RWPE2 (cell line): ENCODE measurements around the gene CCDC85A.

Experiments used
- ATAC-seq: fragments of 200-7000 bp; cut with Tn5 transposase; 3 replicates; pipeline ENCODE4 v1.9.1; 2021; ENCODE audit warnings: low read depth
- DNase-seq: peaks from one replicate; pipeline ENCODE4 v3.0.0-alpha.2; 2020; ENCODE audit warnings: low spot score
- H3K27ac ChIP-seq: fragments of 450-650 bp; 2 replicates; pipeline ENCODE4 v1.5.1; 2017; ENCODE audit warnings: mild to moderate bottlenecking; ENCODE audit not compliant: poor library complexity, severe bottlenecking
- H3K27me3 ChIP-seq: fragments of 250-450 bp; sonication (Bioruptor Pico); 2 replicates; pipeline ENCODE4 v1.5.1; 2021; ENCODE audit warnings: mild to moderate bottlenecking, moderate library complexity; ENCODE audit not compliant: insufficient read depth, poor library complexity, severe bottlenecking
- H3K36me3 ChIP-seq: fragments of 250-450 bp; sonication (Bioruptor Pico); 2 replicates; pipeline ENCODE4 v1.5.1; 2020; ENCODE audit warnings: low read depth, mild to moderate bottlenecking, moderate library complexity
- H3K4me1 ChIP-seq: fragments of 250-450 bp; sonication (Bioruptor Pico); 2 replicates; pipeline ENCODE4 v1.5.1; 2021; ENCODE audit warnings: mild to moderate bottlenecking, moderate library complexity; ENCODE audit not compliant: insufficient read depth, poor library complexity, severe bottlenecking
- H3K4me3 ChIP-seq: fragments of 250-450 bp; sonication (Bioruptor Pico); 2 replicates; pipeline ENCODE4 v1.5.1; 2021; ENCODE audit warnings: mild to moderate bottlenecking, moderate library complexity; ENCODE audit not compliant: severe bottlenecking
- H3K9me3 ChIP-seq: fragments of 250-450 bp; sonication (Bioruptor Pico); 2 replicates; pipeline ENCODE4 v1.5.1; 2021; ENCODE audit warnings: mild to moderate bottlenecking, moderate library complexity; ENCODE audit not compliant: severe bottlenecking
- CTCF ChIP-seq: fragments of 450-650 bp; IDR thresholded peaks from one replicate; pipeline ENCODE4 v1.5.1; 2017; ENCODE audit warnings: mild to moderate bottlenecking, moderate library complexity; ENCODE audit not compliant: poor library complexity, severe bottlenecking

The CCDC85A gene

GRCh38 chr2:56266761-56267414 is 83.1 kb downstream of the CCDC85A start:
- ATAC-seq (no peak), DNase-seq (no peak)
- Histone ChIP-seq H3K27me3 (no peaks in the 10 kb centered on the region), H3K4me3 (no peak overlapping the region), H3K36me3 (no peaks in the 10 kb centered on the region), H3K4me1 (peaks cover 2% of the 10 kb centered on the region), H3K9me3 (no peaks in the 10 kb centered on the region), H3K27ac (no peak overlapping the region)
- no peak for TF ChIP-seq CTCF

- TF ChIP-seq CTCF, result no peak
- ATAC-seq (no peak), DNase-seq (no peak)
- H3K36me3 ChIP-seq, result no peaks in the 10 kb centered on the region
- H3K9me3 ChIP-seq, result no peaks in the 10 kb centered on the region
- no peak overlapping the region for H3K27ac ChIP-seq
- H3K4me1 ChIP-seq, result peaks cover 2% of the 10 kb centered on the region
- no peaks in the 10 kb centered on the region for H3K27me3 ChIP-seq
- H3K4me3 ChIP-seq, result no peak overlapping the region
These were observed 83.6 kb downstream of the CCDC85A start for GRCh38 chr2:56267415-56267788.

GRCh38 chr2:56268856-56269255 is 85.1 kb downstream of the CCDC85A start:
- ATAC-seq (no peak), DNase-seq (no peak)
- Histone ChIP-seq H3K27ac (no peak overlapping the region), H3K27me3 (no peaks in the 10 kb centered on the region), H3K4me3 (no peak overlapping the region), H3K4me1 (peaks cover 2% of the 10 kb centered on the region), H3K9me3 (no peaks in the 10 kb centered on the region), H3K36me3 (no peaks in the 10 kb centered on the region)
- TF ChIP-seq CTCF, result no peak

GRCh38 chr2:56271275-56271674 is 87.5 kb downstream of the CCDC85A start:
- TF ChIP-seq CTCF, result no peak
- ATAC-seq (no peak), DNase-seq (no peak)
- Histone ChIP-seq H3K4me3 (no peak overlapping the region), H3K27me3 (no peaks in the 10 kb centered on the region), H3K36me3 (no peaks in the 10 kb centered on the region), H3K9me3 (no peaks in the 10 kb centered on the region), H3K27ac (no peak overlapping the region), H3K4me1 (no peaks in the 10 kb centered on the region)

- Histone ChIP-seq H3K36me3 (no peaks in the 10 kb centered on the region), H3K4me1 (peaks cover 5% of the 10 kb centered on the region), H3K27ac (no peak overlapping the region), H3K9me3 (no peaks in the 10 kb centered on the region), H3K27me3 (no peaks in the 10 kb centered on the region), H3K4me3 (no peak overlapping the region)
- TF ChIP-seq CTCF, result no peak
- DNase-seq, result no peak
- ATAC-seq, result no peak
These were observed 101.4 kb downstream of the CCDC85A start for GRCh38 chr2:56285224-56285623.
